Renal cortex interstitium (tissue), 15 donors: ENCODE results near the gene PAX3. TPM values are rescaled to one million over a fixed set of nuclear protein-coding genes. Genes with fewer than 3 reads are reported as not detected.

Source experiments
- DNase-seq, 11 donors: peaks; one replicate each; pipeline ENCODE4 v3.0.0-alpha.2; 2013; ENCODE audit warnings: low read depth in 9 of 11, low spot score in 4 of 11; ENCODE audit errors: extremely low read depth in 1 of 11
- long read RNA-seq, 16 experiments: transcript quantifications; one replicate each; lab custom pipeline, GENCODE V29; 2026
- polyA plus RNA-seq, 3 donors: library from polyadenylated mRNA; unstranded; fragments of 120-200 nt; gene quantifications; one replicate each; pipeline ENCODE4 v1.2.1, GENCODE V29; 2013; ENCODE audit not compliant: insufficient read length in 3 of 3

The PAX3 gene
- polyA plus RNA-seq, result not detected
- long read RNA-seq, donor 1, result 0 reads
- long read RNA-seq, donor 2, result 0 reads
- long read RNA-seq, donor 3, result 0 reads
- long read RNA-seq, donor 4, result 0 reads
- long read RNA-seq, donor 5, result 0 reads
- long read RNA-seq, donor 6, result 0 reads
- long read RNA-seq, donor 7, result 0 reads
- long read RNA-seq, donor 8, result 0 reads
- long read RNA-seq, donor 9, result 0 reads
- long read RNA-seq, donor 10, result 0 reads
- long read RNA-seq, donor 11, result 0 reads
- long read RNA-seq, donor 12, result 0 reads
- long read RNA-seq, donor 13, result 0 reads
- long read RNA-seq, donor 14, result 0 reads
- long read RNA-seq, donor 15, result 0 reads
- long read RNA-seq, donor 16, result 0 reads

DNA sequence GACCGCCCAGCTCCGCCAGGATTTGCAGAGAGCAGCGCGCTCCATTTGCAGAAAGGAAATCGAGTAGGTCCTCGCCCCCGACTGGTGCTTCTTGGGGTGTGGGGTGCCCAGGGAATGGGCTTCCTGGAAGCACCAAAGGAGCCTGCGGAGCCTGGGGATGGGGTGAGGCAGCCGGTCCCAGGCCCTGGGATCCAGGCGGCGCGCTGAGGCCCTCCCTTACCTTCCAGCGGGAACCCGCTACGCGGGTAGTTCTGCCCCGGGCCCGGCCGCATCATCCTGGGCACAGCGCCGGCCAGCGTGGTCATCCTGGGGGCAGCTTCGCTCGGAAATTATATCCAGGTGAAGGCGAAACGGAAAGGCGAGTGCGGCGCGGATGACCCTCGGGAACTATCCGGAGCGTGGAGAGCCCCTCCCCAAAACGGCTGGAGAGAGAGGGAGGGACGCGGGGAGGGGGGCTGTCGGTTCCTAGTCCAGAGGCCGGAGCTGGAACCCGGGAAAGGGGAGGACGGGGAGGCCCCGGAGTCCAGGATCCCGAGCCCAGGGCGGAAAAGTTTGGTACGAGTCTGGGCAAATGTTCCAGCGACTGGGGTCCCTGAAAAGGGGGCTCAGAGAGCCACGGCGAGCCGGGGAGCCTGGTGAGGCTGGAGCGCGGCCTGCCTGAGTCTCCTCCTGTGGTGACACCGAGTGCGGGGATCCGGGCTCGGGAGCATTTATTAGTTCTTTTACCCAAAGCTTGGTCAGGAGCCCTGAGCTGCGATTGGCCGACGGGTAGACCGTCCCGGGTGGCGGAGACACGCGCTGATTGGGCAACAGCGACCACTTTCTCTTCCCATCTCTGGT is at the start of gene PAX3:
PAX3 (minus strand) TSS at position 688 of the 840 bp plus-strand sequence; CDS start at position 305, 383 bp downstream.
- DNase-seq, result no peak

DNA sequence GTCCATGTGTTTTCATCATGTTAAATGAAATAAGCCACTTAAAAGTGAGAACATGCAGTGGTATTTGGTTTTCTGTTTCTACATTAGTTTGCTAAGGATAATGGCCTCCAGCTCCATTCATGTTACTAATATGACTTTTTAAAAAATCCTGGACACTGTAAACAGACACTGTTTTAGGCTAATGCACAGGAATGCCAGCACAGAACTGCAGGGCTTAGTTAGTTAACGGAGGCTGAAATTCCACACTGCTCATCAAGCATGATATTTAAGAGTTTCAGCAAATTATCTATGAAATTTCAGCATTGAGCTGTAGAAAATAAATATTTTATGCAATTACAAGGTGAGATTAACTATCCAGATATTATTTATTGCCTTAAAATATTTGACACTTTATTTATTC is 42.5 kb upstream of the PAX3 start:
- no peak for DNase-seq

DNA sequence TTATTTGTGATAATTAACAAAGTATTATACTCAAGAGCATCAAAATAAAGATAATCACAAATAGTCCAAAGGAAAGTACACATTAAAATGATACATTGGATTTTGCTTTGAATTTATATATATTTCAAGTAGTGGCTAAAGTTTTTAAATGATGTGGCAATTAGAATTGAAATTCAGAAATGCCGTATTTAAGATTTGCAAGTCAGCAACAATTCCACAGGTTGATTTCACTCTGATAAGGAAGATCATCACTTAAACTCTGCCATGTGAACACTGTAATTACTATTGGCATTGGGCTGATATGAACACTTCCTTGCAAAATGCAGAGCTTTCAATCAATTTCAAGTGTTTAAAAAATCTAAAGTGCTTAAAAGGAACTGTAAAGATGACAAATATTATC is 39.6 kb upstream of the PAX3 start:
- DNase-seq, result no peak

DNA sequence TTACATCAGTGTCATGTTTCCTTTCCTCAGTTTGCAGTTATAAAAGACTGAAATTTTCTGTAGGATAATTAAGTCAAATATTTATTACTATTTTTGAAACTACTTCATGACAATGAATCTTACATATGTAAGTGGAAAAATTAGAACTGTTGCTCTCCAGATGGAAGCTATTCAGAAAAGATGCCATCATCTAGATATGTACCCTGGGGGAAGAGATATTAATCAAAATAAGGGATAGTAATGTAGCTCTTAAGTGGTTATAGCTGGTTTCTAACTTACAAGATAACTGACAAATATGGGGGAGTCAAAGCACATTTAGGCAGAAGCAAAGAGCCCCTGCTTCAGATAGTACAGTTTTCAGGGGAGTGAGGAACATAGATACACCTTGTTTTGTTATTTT is 38.1 kb upstream of the PAX3 start:
- no peak for DNase-seq

DNA sequence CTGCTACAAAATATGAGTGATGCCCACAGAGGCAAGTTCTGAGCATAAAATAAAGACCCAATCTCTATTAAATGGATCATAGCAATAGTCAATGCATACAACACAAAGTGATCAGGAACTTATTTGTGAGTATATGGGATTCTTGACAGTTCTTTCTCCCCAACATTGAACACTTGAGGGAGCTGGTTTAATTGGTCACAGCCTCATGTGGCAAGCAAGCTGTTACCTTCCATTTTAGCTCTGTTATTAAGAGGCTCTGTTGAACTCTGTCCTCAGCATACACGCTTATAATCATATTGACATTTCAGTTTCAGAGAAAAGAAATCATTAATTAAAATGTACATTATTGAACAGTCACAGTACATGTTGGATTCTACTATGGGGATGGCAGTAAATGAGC is 37.6 kb upstream of the PAX3 start:
- no peak for DNase-seq

DNA sequence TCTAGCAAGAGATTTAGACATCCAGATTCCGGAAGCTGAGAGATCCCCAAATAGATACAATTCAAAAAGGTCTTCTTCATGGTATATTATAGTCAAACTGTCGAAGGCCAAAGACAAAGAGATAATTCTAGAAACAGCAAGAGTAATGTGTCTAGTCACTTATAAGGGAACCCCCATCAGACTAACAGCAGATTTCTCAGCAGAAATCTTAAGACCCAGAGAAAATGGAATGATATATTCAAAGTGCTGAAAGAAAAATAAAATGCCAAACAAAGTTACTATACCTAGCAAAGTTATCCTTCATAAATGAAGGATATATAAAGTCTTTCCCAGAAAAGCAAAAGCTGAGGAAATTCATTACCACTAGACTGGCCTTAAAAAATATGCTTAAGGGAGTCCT is 36.1 kb upstream of the PAX3 start:
- DNase-seq, result no peak

DNA sequence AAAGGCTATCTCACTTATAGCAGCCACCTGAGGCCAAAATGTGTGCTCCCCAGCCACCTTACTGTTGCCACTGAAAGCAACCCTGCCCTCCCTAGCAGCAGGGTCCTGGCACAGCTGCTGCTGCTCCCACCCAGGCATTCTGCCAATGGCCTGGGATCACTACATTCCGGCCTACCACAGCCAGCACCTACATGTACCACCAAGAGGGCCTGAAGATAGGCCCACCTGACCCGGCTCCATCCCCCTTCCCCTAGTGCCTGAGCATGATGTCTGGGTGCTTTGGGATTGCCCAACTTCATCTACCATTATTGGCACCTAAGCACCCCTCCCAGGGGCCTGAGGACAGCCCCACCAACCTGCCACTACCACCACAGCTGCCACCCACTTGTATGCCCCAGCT is 34.6 kb upstream of the PAX3 start:
- no peak for DNase-seq

DNA sequence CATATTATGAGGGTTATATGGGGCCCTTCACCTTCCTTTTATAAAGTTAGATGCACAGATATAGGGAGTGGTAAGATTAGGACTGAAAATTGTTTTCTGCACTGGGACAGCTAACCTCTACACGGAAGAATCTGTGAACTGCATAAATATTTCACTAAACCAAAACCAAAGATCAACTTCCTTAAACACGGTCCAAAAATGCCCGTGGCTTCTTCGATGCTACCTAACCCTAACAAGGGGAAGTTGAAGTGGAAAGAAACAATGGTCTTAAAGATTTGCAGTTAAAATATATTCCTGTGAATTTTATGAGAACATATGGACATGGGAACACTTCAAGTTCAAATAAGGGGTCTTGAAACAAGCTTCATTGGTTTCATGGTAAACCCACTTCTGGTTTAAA is 33.3 kb upstream of the PAX3 start:
- DNase-seq, result no peak

DNA sequence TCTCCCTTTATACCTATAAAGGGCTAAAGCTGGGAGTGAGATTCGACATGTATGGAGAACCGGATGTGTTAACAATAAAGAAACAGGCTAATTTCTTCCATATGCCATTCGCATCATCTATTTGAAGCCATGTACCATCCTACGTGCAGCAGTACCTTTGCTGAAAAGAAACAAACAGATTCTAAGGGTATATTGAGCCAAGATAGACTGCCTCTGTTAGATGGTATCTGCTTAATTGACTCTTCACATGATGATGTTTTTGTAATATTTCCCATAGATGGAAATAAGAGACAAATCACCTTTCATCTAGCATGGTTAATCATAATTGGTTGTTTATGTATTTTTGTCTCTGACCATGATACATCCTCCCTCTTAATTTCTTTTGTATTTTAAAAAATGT is 32.1 kb upstream of the PAX3 start:
- no peak for DNase-seq

DNA sequence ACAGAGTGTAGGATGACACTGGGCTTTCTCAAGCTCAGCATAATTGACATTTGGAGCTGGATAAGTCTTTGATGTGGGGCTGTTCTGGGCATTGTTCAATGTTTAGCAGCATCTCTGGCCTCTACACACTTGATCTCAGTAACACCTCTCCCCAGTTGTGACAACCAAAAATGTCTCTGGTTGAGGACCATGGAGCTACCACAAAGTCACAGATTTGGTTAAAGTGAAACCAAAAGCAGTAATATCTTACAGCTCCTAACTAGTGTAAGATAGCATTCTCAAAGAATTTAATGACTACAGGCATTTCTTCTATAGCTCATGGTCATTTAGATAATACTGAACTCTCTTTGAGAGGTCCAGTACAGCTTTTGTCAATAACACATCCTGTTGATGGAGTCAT is 23.4 kb upstream of the PAX3 start:
- DNase-seq, result no peak

DNA sequence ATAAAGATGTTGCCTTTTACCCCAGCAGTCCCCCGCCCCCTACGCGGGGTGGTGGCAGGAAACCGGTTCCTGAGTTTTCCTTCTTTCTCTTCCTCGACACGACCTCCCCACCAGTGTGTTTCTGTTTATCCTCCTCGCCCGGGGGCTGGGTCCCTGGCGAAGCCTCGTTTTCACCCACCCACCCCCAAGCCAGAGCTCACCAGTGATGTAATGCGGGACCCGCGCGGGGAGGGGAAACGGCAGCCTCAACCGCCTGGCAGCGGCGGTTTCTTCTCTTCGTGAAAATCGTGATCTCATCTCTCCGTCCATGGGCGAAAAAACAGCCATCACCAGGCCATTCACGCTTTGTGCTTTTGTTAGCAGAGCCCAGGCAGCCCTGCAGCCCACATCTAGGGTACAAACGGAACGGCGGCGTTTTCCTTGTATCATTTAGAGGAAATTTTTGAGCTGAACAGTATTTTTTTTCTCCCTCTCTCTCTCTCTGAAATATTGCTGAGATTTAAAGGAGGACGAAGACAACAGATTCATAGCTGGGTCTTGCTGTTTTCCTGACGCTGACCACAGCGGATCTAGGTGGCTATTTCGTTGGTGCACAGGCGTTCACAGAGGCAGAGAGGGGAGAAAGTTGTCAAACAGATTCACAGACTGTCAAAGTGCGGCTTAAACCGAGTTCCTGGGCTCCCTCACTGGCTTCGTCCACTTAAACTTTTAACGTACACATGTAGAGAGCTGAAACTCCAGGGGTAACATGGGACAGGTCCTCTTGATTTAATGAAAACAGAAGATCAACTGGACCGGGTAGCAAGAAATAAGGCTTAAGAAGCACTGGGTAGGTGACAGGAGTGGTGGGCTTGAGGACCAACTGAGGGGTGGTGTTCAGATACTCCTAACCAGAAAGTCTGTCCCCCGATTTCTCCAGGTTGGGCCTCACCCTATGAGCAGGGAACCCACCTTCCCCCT is 21.9 kb upstream of the PAX3 start:
- peak in 3 of 11 donors; percentile 53 to 59 (median 53) for DNase-seq

DNA sequence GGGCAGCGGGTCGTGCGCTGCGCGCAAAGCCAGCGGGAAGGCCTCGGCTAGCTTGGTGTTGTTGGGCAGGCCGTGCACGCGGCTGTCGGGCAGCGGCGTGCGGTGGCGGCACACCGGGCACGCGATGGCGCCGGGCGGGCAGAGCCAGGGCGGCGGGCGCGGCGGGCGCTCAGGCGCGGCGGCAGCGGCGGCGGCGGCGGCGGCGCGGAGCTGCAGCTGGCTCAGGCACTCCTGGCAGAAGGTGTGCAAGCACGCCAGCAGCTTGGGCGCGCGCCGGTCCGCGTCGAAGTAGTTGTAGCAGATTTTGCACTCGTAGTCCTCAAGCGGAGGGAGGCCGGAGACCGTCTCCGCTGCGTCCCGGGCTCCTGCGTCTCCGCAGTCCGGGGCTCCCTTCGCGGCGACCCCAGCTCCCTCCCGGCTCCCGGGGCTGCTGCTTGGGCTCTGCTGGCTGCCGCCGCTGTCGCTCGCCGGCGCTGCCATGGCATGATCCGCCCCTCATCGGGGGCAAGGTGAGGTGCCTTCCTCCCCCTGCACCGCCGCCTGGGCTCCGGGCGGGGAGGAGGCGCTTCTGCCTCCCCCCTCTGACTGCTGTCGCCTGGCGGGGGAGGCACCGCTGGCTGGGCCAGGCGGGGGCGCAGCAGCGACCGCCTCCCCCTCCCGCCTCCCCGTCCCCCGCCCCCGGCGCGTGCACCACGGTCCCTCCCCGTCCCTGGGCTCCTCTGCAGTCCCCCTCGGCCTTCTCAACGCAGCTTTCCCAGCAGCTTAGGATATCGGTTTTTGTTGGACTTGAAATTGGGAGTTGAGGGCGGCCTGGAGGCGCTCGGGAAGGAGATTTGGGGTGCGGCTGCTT is 21.0 kb upstream of the PAX3 start:
- DNase-seq, result peak in 2 of 11 donors; percentile 45 to 64

DNA sequence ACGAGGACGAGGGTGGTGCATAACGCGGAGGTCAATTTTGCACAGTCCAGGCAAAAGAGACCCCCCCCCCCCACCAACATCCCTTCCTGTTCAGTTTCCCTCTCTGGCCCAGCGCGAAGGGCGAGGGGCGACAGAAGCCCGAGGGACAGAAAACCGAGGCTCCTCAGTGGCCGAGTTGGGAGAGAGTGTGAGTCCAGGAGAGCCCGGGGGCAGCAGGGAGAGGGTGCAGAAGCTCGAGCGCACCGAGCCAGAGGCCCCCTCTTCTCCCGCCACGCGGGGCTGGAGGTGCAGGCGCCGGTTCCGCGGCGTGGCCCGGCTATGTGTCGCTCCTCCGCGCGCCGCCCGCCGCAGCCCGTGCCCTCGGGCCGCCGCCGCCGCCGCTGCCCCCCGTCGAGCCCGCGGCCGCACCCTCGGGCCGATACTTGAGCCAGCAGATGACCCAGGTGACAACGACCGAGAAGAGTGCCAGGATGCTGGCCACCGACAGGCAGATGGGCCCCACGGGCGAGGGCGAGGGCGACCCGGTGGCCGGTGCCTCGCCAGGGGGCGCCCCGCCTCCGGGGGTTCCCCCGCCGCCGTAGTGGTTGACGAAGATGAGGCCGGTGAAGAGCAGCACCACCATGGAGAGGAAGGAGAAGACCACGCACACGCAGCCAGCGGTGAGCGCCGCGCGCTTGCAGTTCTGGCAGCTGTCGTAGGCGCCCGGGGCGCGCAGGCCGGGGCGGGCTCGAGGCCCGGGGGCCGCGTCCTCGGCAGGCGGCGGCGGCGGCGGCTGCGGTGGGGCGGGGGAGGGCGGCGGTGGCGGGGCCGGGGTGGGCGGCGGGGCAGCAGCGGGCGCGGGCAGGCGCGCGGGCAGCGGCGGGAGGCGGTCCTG is 20.2 kb upstream of the PAX3 start:
- no peak for DNase-seq

DNA sequence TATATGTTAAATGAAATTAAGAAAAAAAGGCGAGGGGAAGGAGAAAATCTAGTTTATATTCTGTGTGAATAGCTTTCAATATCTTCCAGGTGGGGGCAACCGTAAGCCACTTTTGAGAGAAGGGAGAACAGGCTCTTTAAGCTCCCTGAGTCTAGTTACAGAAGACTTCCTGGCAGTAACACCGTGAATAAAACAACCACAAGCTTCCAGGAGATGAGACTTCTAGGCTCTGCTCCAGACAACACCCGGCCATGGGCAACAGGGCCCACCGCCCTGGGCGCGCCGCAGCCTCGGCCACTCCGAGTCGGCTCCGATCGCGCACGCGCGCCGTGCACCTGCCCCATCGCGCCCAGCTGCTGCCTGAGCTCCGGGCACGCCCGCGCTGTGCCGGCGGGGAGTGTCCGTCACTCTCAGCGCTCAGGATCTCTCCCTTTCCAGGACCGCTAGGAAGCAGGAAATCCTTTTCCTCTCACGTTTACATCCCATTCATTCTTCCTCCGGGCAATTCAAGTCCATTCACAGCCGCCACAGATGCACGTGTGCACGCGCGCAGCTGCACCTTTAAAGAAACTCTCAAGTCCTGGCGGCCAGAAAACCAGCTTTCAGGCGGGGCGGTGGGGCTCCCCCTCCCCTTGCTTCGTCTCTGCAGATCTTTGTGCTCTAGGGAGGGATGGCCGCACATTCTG is 19.4 kb upstream of the PAX3 start:
- peak in 4 of 11 donors; percentile 33 to 73 (median 56) for DNase-seq

DNA sequence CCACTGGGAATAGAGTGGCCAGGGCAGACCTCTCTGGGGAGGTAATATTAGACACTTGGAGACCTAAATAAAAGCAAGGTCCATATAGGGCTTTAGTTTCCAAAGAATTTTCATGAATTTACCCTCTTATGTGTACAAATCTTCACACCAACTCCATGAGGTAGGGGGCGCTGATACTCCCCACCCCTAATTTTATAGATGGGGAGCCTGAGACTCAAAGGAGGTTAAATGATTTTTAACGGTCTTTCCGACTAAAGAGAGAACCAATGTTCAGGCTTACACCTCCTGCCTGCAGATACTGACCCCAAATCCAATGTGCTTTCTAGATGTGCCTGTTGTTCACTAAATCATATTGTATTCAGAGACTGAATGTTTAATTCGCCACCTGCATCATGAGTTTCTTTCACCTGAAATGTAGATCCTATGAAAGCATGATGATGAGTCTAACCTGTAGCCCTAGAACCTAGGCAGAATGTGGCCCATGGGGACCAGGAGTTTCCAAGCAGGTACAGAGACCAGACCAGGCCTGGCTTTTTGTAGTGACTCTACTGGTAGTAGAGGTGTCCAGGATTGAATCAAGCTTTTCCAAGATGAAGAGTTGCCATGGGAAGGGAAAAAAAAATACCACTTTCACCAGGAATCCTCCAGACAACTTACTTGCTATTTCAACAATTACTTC is 16.8 kb upstream of the PAX3 start:
- DNase-seq, result no peak

DNA sequence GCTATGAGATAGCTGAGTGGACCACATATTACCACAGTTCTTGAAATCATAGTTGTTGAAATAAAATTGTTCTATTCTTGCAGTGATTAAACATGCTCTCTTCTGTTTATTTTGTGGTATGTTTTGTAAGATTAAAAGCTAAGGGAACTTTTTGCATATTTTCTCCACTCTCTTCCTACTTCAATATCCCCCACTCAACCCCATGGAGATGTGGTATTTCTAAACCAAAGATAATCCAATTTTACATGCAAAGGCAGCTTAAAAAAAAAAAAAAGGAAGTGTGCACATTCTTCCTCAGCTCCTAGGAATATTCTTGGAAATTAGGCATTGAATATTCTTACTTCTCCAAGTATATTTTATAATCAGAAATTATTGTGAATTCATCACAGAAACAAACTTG is 15.0 kb upstream of the PAX3 start:
- no peak for DNase-seq
